Adrenal gland (tissue), 5 donors: ENCODE measurements around the gene SMIM5.

Source experiments
- CTCF ChIP-seq, 6 experiments: fragments of 450-650 bp in 4 of 6; fragments of 200-600 bp in 2 of 6; sonication (generic) in 1 of 6; IDR thresholded peaks; 1 replicate in 5 of 6; 2 replicates in 1 of 6; pipeline versions ENCODE4 v1.5.1 to v1.8.0; 2016 to 2021; ENCODE audit warnings: antibody characterized with exemption in 6 of 6, mild to moderate bottlenecking in 2 of 6, moderate library complexity in 1 of 6
- POLR2A ChIP-seq, 2 donors: fragments of 450-650 bp; IDR thresholded peaks; one replicate each; pipeline ENCODE4 v1.6.1; 2017; ENCODE audit warnings: antibody characterized with exemption in 2 of 2, mild to moderate bottlenecking in 2 of 2, moderate library complexity in 1 of 2
- donor health status: DM: no; HTN: no; CAD: no.

- no peak for TF ChIP-seq CTCF (IDR thresholded peaks at IDR 0.05)
- TF ChIP-seq POLR2A (IDR thresholded peaks at IDR 0.05), result no peak
Measured at GRCh38 chr17:75589919-75590303, 43.3 kb upstream of the SMIM5 start.
